Middle frontal gyrus (tissue), 1 donor: ENCODE measurements around the gene SLC5A3.

Experiments used
- DNase-seq: peaks from one replicate; pipeline ENCODE4 v3.0.0-alpha.2; 2015; ENCODE audit warnings: low spot score; ENCODE audit errors: extremely low spot score

Gene SLC5A3

DNA sequence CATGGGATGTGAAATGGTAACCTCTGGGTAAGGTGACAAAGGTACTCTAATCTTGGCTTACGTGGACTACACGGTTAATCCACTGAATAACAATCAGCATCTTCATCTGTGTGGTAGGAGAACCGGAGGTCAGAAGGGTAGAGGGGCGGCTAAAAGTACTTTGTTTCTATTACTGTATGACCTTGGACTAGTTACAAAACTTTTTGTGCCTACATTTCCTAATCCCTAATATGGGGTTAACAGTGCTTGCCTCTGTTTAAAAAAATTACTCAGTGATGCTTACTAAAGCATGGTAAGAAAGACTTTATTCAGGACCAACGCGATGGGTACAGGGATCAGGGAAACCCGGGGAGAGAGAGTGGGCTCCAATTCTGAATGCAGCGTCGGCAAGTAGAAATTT is 1.7 kb upstream of the SLC5A3 start:
- DNase-seq: no peak

DNA sequence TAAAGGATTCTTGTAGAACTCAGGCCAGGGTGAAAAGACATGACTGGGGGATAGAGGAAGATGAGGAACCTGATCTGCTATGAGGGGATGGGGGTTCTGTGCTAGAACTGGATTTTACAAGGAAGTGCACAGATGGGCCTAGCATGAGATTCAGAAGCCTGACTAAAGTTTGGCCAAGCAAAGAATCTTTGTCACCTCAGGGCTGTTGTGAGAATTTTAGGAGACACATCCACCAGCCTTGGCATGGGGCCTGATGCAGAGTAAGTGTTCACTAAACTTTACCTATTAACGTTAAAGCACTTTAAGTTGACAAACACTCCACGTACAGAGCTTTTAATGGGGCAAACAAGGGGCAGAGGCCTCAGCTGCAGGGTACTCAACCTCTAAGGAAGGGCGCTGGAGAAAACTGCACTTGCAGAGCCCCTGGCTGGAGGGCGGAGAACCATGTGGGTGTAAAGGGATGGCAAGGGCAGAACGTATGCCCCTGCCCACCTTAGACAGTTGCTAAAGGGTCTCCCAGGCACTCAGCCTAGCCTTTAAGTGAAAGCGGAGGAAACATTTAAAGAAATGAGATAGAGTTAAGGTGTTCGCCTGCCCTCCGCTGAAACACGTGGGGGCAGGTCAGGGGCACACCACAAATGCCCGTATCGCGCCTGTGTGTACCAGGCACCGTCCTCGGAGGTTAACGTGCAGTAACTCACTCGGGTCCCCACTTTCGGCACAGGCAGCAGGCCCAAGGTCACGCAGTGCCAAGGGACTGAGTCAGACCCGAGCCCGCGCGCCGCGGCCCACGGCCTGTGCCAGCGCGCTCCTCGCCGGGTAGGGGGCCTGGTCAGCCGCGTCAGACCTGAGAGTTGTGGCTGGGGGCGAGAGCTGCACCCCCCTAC is 990 bp upstream of the SLC5A3 start:
- no peak for DNase-seq

DNA sequence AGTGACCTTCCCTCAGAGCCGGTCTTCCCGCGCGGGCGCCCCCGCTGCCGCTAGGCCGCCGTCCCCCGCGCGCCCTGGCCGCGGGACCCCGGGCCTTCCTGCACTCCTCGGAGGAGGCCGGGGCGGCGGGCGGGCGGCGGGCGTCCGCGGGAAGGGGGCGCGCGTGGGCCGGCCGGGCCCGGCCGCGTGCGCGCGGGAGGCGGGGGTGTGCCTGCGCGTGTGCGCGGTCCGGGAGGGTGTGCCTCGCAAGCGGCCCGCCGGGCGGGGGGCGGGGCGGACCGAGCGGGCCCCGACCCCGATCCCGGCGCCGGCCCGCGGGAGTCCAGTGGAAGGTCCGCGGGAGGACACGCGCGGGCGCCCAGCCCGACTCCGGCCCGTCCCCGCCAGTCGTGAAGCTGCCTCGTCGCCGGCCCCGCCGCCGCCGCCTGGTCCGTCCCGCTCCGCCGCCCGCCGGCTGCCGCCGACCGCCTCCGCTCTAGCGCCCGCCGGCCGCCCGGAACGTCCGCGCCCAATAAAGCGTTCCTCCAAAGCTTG is 438 bp downstream of the SLC5A3 start:
- no peak for DNase-seq

DNA sequence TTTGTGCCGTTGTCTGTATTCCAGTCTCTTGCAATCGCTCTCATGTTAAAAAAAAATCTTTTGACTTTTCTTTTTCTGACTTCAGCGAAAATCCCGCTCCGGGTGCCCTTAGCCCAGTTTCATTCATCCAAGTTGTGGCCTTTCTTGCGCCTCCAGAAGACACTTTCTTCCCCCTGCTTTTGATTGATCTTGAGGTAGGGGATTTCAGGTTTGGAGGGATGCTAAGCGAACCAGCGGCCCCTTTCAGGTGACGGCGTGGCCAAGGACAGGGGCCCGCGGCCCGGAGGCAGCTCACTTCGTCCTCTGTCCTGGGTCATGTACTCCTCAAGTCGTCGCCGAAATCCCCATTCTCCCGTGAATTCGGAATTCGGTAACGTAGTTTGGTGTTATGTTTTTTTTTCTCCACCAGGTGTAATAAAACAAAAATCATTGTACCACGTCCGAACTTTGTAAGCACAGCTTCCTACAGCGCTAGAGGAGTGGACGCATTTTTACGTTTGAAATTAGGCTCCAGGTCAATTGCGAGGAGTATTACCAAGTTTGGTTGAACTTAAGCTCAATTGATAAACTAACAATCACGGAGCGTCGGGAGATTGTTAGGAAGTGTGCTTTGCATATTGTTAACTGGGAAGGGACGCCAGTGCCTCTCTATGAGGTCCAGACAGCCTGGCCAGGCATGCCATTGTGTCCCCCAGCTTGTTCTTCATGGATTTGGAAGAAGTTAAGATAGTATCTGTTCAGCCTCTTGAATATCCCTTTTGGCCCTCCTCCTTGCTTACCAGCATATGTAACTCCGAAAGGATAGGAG is 1.1 kb downstream of the SLC5A3 start:
- no peak for DNase-seq

DNA sequence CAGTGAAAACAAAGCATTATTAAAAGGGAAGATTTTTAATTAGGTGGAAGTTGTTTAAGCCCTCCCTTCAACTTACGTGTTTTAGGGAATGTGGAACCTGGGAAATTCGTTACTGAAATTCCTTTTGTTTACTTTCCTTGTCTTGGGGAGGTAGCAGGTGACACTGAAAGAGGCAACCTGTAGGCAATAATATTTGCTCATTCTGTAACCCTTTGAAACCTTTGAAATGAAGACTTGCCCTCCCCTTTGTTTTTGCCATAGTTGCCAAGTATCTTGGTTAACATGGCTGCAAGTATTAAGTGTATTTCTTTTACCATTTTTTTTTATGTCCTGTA is 1.7 kb downstream of the SLC5A3 start:
- DNase-seq: no peak

DNA sequence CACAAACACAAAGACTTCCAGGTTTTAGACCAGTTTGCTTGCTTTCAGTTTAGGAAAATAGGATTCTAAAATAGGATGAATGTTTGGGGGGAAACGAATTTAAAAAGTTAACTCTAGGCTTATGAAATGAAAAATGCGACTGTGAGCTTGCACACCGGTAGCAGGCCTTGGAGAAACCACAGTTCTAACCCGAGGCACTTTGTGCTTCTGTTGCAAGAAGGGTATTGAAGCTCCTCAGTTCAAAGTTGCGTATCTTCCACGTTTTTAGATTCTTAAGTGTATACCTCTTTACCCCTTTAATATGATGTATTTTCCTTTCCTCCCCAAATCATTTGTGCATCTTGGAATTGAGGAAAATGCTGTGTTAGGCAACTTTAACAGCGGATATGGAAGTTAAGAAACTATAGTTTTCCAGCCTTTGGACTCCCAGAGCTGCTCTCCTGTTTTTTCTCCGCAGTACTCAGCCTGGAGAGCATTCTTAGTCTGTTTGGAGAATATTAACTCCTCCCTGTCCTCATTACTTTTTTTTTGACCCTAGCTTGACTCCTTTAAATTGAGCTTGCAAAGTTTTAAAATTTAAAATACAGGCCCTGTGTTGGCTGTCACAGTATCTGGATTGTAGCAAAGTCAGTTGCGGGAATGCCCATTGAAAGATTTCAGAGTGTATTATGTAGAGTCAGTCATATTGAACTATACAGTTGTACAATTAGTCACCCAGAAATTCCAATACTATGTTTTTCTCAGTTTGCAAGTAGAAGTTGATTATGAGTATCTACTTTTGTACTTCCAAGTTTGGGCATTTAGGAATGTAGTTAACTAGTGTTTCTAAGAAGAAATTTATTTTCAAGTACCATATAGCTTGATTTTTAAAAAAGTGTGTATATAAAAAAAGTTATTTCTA is 2.6 kb downstream of the SLC5A3 start:
- DNase-seq: no peak

DNA sequence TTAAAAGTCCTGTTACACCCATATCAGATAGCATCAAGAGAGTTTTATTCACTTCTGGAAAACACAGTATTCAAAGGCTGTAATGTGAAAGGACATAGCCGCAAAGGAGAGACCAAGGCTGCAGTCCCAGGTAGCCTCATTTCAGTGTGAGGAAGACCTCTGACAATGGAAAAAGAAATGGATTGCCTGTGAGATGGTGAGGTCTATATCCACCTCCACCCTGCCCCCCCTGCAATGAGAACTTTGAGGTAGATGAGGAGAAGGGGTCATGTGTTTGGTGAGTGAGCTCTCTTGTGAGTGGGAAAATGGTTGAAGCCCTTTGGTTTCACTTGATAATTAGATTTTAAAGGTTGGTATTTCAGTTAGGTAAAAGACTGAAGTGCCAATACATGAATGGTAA is 3.5 kb downstream of the SLC5A3 start:
- DNase-seq: no peak

DNA sequence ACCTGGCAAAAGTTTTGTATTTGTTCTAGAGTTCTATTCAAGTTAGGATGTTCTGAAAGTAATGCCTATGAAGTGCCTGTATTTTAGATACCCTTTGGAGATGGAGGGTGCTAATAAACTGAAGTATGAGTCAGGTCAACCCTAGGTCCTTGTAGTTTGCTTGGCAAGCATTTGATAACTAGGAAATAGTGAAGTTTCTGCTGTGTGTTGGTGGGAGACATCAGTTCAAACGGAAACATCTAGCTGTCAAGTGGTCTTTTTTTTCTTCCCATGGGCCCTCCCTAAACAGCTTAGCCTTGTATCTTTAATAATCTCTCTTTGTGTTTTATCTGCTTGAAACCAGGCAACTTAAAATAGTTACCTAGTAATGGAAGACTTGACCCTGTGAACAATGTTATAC is 4.5 kb downstream of the SLC5A3 start:
- DNase-seq: no peak

DNA sequence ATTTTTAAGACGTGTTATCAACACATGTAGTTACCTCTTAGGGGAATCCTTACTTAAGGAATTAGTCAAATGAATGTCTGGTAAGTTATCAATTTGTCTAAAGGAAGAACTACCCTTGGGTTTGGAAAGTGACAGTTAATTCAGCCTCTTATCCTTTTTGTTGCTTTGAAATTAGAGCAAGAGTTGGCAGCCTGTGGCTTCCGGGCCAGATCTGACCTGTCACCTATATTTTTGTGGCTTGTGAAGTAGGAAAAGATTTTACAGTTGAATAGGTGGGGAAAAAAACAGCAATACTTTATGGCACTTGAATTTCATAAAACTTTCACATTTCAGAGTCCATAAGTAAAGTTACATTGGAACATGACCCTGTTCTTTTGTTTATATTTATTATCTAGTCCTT is 5.5 kb downstream of the SLC5A3 start:
- DNase-seq: no peak

DNA sequence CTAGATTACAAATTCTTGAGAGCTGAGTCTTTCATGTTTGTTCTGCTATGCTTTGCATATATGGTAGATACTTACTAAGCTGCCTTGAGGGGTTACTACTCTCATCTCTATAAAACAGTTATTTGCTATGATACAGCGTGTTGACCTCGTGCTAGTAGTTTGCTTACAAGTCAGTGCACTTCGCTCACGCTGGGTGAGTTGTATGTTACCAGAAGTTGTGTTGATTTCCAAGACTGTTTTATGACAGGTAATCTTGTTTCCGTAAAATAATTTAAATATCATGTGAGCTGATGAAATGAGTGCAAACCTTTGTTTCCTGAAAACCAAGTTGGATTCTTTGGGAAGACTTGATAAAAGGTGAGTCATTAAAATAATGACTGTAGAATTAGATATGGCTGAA is 7.3 kb downstream of the SLC5A3 start:
- DNase-seq: no peak

DNA sequence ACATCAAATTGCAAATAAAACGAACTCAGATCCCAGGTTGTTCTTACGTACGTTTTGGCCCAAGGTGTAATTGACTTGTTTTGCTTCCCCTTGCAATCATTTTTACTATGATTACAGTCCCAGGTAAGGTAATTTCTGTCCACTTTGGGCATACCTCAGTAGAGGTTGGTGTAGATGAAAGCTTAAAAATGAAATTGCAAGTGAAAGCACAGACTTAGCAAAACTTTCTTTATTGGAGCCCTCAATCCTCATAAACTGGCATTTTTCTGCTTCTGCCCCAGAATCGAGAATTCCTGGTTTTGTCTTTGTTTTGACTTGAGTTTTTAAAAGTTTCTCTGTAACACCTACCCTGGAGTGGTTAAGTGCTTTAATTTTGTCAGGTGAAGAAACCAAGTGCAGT is 9.4 kb downstream of the SLC5A3 start:
- no peak for DNase-seq

DNA sequence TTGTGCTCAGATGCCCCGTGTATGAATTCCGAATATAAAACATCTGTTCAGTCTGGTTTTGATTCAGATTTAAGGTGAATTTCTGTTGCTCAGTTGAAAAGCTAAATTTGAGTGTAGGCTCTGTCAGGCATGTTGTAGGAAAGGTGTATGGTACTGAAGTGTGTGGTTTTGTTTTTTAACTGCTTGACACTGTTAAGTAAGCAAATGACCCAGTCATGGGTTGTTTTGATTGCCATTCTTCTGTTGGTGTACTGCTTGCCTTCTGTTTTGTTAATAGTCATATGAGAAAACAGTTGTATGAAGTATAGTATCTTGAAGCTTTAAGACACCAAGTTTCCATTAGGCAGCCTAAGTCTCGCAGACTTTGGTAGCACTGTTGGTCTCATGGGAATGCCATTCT is 10.0 kb downstream of the SLC5A3 start:
- DNase-seq: no peak

DNA sequence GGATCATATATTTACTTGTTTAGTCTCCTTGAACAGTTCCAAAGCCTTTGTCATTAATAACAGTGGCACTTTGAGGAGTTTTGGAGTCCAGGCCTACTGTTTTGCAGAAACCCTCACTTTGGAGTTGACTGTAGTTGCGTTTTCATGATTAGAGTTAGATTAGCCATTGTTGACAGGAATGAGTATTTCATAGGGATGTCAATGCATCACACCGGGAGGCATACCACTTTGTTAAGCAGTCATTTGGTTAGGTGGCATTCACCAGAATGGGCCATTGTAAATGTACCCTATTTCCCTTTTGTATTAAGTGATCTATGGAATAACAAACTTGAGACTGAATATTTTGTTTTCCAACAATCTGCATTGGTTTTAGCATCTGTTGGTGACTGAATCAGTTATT is 11.8 kb downstream of the SLC5A3 start:
- DNase-seq: no peak

DNA sequence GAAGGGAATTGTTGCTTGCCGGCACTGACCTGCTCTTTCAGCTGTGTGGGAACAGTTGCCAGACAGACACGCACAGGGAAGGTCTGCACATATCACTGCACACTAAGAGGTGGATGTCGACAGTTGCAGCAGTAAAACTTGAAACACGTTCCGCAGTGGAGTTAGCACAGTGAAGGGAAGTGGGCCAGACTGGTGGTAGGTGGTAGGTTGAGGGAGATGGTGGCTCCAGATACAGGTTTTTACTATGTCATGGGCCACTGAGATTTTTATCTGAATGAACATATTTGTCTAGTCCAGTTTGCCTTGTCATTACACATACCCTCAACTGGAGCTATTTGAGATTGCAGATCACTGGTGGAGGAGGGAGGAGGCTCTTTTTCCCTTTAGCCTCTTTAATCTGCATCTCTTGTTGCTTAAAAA is 13.5 kb downstream of the SLC5A3 start:
- DNase-seq: no peak

DNA sequence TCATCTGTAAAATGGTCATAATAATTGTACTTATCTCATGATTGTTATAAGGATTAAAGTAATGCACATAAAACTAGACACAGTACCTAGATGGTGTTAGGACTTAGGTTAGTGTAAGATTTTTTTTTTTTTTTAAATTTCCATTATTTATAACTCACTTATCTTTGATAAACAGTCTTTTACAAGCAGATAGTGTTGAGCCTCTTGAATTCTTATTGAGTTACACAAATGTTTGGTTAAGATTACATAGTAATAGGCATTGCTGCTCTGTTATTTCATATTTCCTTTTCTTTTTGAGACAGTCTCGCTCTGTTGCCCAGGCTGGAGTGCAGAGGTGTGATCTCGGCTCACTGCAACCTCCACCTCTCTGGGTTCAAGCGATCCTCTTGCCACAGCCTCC is 15.4 kb downstream of the SLC5A3 start:
- DNase-seq: no peak

DNA sequence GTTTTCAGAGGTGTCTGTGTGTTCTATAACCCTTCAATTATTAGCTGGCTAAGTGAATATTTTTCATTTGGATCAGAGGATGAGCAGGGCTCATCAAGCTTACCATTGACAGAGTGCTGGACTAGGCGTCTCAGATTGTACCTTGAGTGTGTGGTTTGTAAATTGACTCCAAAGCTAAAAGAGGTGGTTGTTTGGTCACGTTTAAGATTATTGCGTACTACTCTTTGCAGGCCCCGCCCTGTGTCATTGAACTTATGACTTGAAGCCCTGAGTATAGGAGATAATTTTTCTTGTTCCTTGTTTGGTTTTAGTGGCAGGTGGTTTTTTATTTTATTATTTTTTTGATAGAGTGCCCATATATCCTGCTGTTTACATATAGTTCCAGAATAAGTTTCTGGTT is 17.7 kb downstream of the SLC5A3 start:
- DNase-seq: no peak

DNA sequence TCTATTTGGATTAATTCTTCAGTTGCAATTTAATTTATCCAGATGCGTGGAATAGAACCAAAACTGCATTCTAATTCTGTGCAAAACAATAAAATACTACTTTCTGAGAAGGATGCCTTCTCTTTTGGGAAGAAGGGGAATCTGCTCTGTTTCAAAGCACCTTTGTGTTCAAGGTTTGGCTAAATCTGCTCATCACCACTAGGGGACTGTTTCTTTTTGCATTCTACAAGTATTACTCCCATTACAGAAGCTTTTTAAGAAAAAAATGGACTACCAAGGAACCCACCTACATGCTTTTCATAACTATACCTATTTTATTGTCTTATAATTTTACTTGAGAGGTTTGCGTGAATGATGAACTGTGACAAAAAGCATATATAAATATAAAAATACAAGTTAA is 18.2 kb downstream of the SLC5A3 start:
- DNase-seq: no peak

DNA sequence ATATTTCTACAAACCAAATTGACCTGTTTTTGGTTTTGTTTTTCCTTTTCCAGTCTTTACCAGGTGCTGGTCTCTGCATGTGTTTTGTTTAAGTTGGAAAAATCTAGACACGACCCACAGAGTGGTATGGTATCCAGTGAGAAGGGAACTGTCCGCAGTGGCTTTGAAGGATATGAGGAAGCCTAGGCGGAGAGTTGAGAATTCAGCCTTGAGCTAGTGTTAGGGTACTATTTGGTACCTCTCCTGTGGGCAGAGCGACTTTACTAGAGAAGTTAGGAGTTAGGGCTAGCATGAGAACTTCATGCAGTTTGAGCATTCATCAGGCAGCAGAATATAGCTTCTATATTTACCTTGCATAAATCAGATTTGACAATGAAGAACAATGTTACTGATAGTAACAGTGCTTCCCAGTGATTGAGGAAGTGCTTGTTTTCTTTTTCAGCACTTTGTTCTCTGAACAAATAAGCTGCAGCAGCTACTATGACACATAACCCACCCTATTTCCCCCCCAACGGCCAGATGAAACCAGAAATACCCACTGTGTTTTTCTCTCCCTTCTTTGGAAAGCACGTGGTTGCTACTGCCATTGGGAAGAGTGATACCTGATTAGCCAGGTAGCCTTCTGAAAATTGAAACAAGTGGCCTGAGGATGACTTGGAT is 19.0 kb downstream of the SLC5A3 start:
- no peak for DNase-seq

DNA sequence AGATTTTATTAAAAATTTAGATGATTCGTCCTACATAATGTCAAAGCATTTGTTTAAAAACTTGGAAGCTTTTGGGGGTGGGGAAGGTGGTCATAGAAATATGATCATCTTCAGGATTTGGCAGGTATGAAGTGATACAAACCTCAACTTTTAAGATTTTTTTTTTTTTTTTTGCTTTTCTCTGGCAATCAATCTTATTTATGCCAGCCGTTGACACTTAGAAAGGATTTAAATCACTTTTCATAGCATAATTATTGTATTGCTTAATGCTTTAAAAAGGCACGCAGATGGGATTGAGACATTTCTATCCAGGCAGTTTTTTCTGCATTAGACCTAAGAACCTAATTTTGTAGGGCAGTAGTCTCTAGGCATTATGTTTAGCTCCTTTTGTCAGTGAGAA is 19.7 kb downstream of the SLC5A3 start:
- no peak for DNase-seq

DNA sequence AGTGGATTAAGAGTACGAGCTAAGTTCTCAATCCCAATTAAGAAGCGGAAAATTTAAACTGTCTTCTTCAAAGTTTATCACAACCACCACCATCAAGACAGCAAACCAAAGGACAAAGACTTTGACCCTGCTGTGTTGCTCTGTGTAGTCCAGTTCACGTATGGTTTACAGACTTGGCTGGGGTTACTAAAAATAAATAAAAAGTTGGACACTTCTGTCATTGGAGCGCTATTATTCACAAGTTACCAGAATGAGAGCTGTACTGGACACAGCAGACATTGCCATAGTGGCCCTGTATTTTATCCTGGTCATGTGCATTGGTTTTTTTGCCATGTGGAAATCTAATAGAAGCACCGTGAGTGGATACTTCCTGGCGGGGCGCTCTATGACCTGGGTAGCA is 21.6 kb downstream of the SLC5A3 start:
- DNase-seq: no peak

DNA sequence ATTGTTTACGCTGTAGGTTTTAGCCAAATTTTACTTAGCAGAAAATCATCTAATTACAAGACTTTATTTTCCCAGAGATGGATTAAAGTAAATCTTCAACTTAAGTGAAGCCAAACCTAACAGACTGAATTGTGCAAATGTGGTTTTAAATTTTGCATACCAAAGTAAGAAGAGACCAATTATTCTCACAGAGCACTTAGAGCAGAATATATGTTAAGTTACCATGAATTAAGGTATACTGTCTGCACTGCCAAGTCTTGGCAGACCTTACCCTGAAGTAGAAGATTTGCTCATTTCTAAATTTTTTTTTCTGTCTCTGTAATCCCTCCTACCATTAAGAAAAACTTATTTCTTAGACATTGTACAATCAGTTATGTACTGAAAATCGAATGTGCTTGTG is 24.1 kb downstream of the SLC5A3 start:
- no peak for DNase-seq
